ENCODE results near the gene HS1BP3. TPM values are rescaled to one million over a fixed set of nuclear protein-coding genes. Genes with fewer than 3 reads are reported as not detected.

HS1BP3 gene
- total and polyA plus RNA-seq, 2 of the 4 experiments (the other 2 are of a cell fraction): 9.0 to 14.8 TPM

GRCh38 chr2:20622731-20623130 lies 28.2 kb downstream of the HS1BP3 start:
- POLR2A ChIA-PET (ENCODE audit: unreplicated experiment): no interaction called here
- peaks cover 11% of the 10 kb centered on the region for H3K9me1 ChIP-seq (ENCODE audit: insufficient read depth, low read length)
- no peak overlapping the region for H2AK5ac ChIP-seq (ENCODE audit: low read depth, low read length)
- no peak overlapping the region; the same call in 1 of the 2 replicates for H4K91ac ChIP-seq (ENCODE audit: insufficient read depth, low read depth, low read length)
- H4K8ac ChIP-seq (ENCODE audit: low read depth in 2 of 2, low read length in 2 of 2): no peak overlapping the region
- no peak overlapping the region for H3K14ac ChIP-seq (replicated peaks; ENCODE audit: low read depth, low read length)
- no peak overlapping the region for H2BK15ac ChIP-seq (ENCODE audit: low read depth, low read length)
- no peak overlapping the region for H2BK20ac ChIP-seq (ENCODE audit: low read depth, low read length)
- CTCF ChIA-PET: no interaction called here
- H3K18ac ChIP-seq (ENCODE audit: low read depth, low read length): no peak overlapping the region
- peaks cover 10% of the 10 kb centered on the region for H3K4me1 ChIP-seq (ENCODE audit: control insufficient read depth, insufficient read depth, low read length)
- no TSS peak for BruUV-seq (replicated peaks)
- DNase-seq (no peak), ATAC-seq (ENCODE audit: low read depth) (no peak)
- no peak overlapping the region for H3K9ac ChIP-seq (ENCODE audit: low read depth, low read length)
- dilution Hi-C loops (cut with HindIII; ENCODE audit: low sequenced_read_pairs, unreplicated experiment) (no loop called here), in situ Hi-C loops (cut with MboI; ENCODE audit: low sequenced_read_pairs) (no loop called here), intact Hi-C loops (cut with micrococcal nuclease) (no loop called here)
- H3K27me3 ChIP-seq (ENCODE audit: control insufficient read depth, insufficient read depth, low read length): no peaks in the 10 kb centered on the region
- H3K36me3 ChIP-seq (ENCODE audit: control insufficient read depth, insufficient read depth, low read length): peaks cover 35% of the 10 kb centered on the region
- H3K9me3 ChIP-seq (ENCODE audit: control insufficient read depth, insufficient read depth, low read length): no peaks in the 10 kb centered on the region
- H4K20me1 ChIP-seq (ENCODE audit: insufficient read depth, low read length): no peaks in the 10 kb centered on the region
- H2BK120ac ChIP-seq (ENCODE audit: low read depth, low read length): no peak overlapping the region
- no peak overlapping the region for H3K4ac ChIP-seq (ENCODE audit: low read depth, low read length)
- H3K4me3 ChIP-seq (ENCODE audit: insufficient read depth, low read depth, low read length): no peak overlapping the region
- no peak overlapping the region for H2BK5ac ChIP-seq (ENCODE audit: low read depth, low read length, poor library complexity, severe bottlenecking)
- no peak overlapping the region for H2AFZ ChIP-seq (replicated peaks; ENCODE audit: low read length, poor library complexity)
- H3K79me1 ChIP-seq (ENCODE audit: low read depth in 1 of 2, low read length in 2 of 2): peaks cover 0 to 6% of the 10 kb centered on the region in 2 experiments; a peak in 1 of 4 replicates
- WGBS, 2 experiments (ENCODE audit: extremely low coverage in 2 of 2, insufficient read length in 1 of 2): 81% methylated on average over 9 of the region's 10 CpGs; no CpG with 5 or more reads in 1 of the 2 experiments
- no peak for TF ChIP-seq NFE2L2 (IDR thresholded peaks at IDR 0.05; ENCODE audit: low read depth, low read length)
- H3K23ac ChIP-seq (ENCODE audit: low read depth, low read length): no peak overlapping the region
- no peak overlapping the region for H3K56ac ChIP-seq (ENCODE audit: extremely low read depth, insufficient read depth, low read length)
- H3K27ac ChIP-seq (ENCODE audit: insufficient read depth, low read length): no peak overlapping the region
- no peak overlapping the region for H3K4me2 ChIP-seq (ENCODE audit: low read depth, low read length)
- H2AK9ac ChIP-seq (replicated peaks; ENCODE audit: low read depth, low read length, poor library complexity): no peak overlapping the region
- H4K5ac ChIP-seq (ENCODE audit: low read depth, low read length): no peak overlapping the region
